Activated CD4-positive, alpha-beta memory T cell treated with anti-CD3 and anti-CD28 coated beads, Interleukin-2, amount 10 ng/mL, durations not matched to agents 7 days and 5 days (primary cell): ENCODE measurements around the gene NDUFAF5. TPM values are rescaled to one million over a fixed set of nuclear protein-coding genes. Genes with fewer than 3 reads are reported as not detected.

Experiments
- CTCF ChIA-PET: fragments of 350-600 bp; sonication (Branson Sonifier 250); formaldehyde crosslinking; loops from one replicate; lab custom pipeline; 2021; ENCODE audit warnings: antibody characterized with exemption, inconsistent platforms; lab: Charles Lee
- POLR2A ChIA-PET: fragments of 350-600 bp; sonication (Branson Sonifier 250); formaldehyde crosslinking; loops from one replicate; lab custom pipeline; 2021; ENCODE audit warnings: antibody characterized with exemption; lab: Charles Lee
- DNase-seq: peaks from one replicate; pipeline ENCODE4 v3.0.0-alpha.2; 2020
- H3K27ac Mint-ChIP-seq: one replicate; pipeline ENCODE4 v1.8.0; 2021; ENCODE audit warnings: mild to moderate bottlenecking, mixed read lengths
- H3K27me3 Mint-ChIP-seq: one replicate; pipeline ENCODE4 v1.8.0; 2021; ENCODE audit warnings: mixed read lengths
- H3K36me3 Mint-ChIP-seq: one replicate; pipeline ENCODE4 v1.8.0; 2021; ENCODE audit warnings: low read depth, mixed read lengths
- H3K4me1 Mint-ChIP-seq: one replicate; pipeline ENCODE4 v1.8.0; 2021; ENCODE audit warnings: mixed read lengths
- H3K4me3 Mint-ChIP-seq: one replicate; pipeline ENCODE4 v1.8.0; 2021; ENCODE audit warnings: mild to moderate bottlenecking, mixed read lengths
- H3K9me3 Mint-ChIP-seq: one replicate; pipeline ENCODE4 v1.8.0; 2021; ENCODE audit warnings: mixed read lengths
- total RNA-seq, 2 experiments: library from RNA; stranded (reverse); gene quantifications; one replicate each; pipeline ENCODE4 v1.2.3, GENCODE V29; 2021

Gene NDUFAF5
- total RNA-seq, 2 experiments from 2014 or later: 24.1 to 29.4 TPM

GRCh38 chr20:13839421-13840092, 54.7 kb downstream of the NDUFAF5 start:
- POLR2A ChIA-PET: no interaction called here

GRCh38 chr20:13840093-13840465, 55.3 kb downstream of the NDUFAF5 start:
- H3K4me1 Mint-ChIP-seq: no peaks in the 10 kb centered on the region
- no peaks in the 10 kb centered on the region for H3K9me3 Mint-ChIP-seq
- H3K27ac Mint-ChIP-seq: no peak overlapping the region
- no peak for DNase-seq
- H3K27me3 Mint-ChIP-seq: no peaks in the 10 kb centered on the region
- CTCF ChIA-PET: interaction anchor here (1.4 kb wide), 1 partner anchor 20 kb away, joined by 3 read pairs; no protein-coding TSS in a partner anchor
- POLR2A ChIA-PET: no interaction called here
- no peak overlapping the region for H3K4me3 Mint-ChIP-seq
- no peaks in the 10 kb centered on the region for H3K36me3 Mint-ChIP-seq

More at GRCh38 chr20:13839421-13840092, 54.7 kb downstream of the NDUFAF5 start:
- CTCF ChIA-PET: interaction anchor here (1.4 kb wide), 1 partner anchor 20 kb away, joined by 3 read pairs; no protein-coding TSS in a partner anchor
- no peak for DNase-seq
- no peaks in the 10 kb centered on the region for H3K4me1 Mint-ChIP-seq
- H3K4me3 Mint-ChIP-seq: no peak overlapping the region
- no peaks in the 10 kb centered on the region for H3K36me3 Mint-ChIP-seq
- H3K27me3 Mint-ChIP-seq: no peaks in the 10 kb centered on the region
- no peaks in the 10 kb centered on the region for H3K9me3 Mint-ChIP-seq
- H3K27ac Mint-ChIP-seq: no peak overlapping the region

- no peaks in the 10 kb centered on the region for H3K4me1 Mint-ChIP-seq
- no peak for DNase-seq
- H3K36me3 Mint-ChIP-seq: no peaks in the 10 kb centered on the region
- ChIA-PET CTCF (interaction anchor here (1.4 kb wide), 1 partner anchor 22 kb away, joined by 3 read pairs; no protein-coding TSS in a partner anchor), POLR2A (no interaction called here)
- H3K4me3 Mint-ChIP-seq: no peak overlapping the region
- H3K27ac Mint-ChIP-seq: no peak overlapping the region
- H3K27me3 Mint-ChIP-seq: no peaks in the 10 kb centered on the region
- H3K9me3 Mint-ChIP-seq: no peaks in the 10 kb centered on the region
Measured at GRCh38 chr20:13841206-13841605, 56.4 kb downstream of the NDUFAF5 start.

- no peaks in the 10 kb centered on the region for H3K36me3 Mint-ChIP-seq
- H3K4me3 Mint-ChIP-seq: no peak overlapping the region
- no peaks in the 10 kb centered on the region for H3K9me3 Mint-ChIP-seq
- H3K27me3 Mint-ChIP-seq: peaks cover 2% of the 10 kb centered on the region
- no peak overlapping the region for H3K27ac Mint-ChIP-seq
- no peak for DNase-seq
- CTCF ChIA-PET: no interaction called here
- POLR2A ChIA-PET: no interaction called here
- no peaks in the 10 kb centered on the region for H3K4me1 Mint-ChIP-seq
Measured at GRCh38 chr20:13844296-13844695, 59.5 kb downstream of the NDUFAF5 start.

- Mint-ChIP-seq H3K4me3 (no peak overlapping the region), H3K36me3 (no peaks in the 10 kb centered on the region), H3K27me3 (peaks cover 2% of the 10 kb centered on the region), H3K9me3 (no peaks in the 10 kb centered on the region), H3K4me1 (no peaks in the 10 kb centered on the region), H3K27ac (no peak overlapping the region)
- ChIA-PET CTCF (no interaction called here), POLR2A (no interaction called here)
- DNase-seq: no peak
Measured at GRCh38 chr20:13851279-13851678, 66.5 kb downstream of the NDUFAF5 start.

GRCh38 chr20:13852306-13852705, 67.5 kb downstream of the NDUFAF5 start:
- Mint-ChIP-seq H3K4me3 (no peak overlapping the region), H3K36me3 (no peaks in the 10 kb centered on the region), H3K27me3 (no peaks in the 10 kb centered on the region), H3K27ac (no peak overlapping the region), H3K9me3 (no peaks in the 10 kb centered on the region), H3K4me1 (no peaks in the 10 kb centered on the region)
- no peak for DNase-seq
- CTCF ChIA-PET: no interaction called here
- POLR2A ChIA-PET: no interaction called here

- H3K4me3 Mint-ChIP-seq: no peak overlapping the region
- no peaks in the 10 kb centered on the region for H3K27me3 Mint-ChIP-seq
- CTCF ChIA-PET: no interaction called here
- H3K27ac Mint-ChIP-seq: no peak overlapping the region
- no peaks in the 10 kb centered on the region for H3K36me3 Mint-ChIP-seq
- H3K9me3 Mint-ChIP-seq: no peaks in the 10 kb centered on the region
- H3K4me1 Mint-ChIP-seq: no peaks in the 10 kb centered on the region
- POLR2A ChIA-PET: no interaction called here
- DNase-seq: no peak
Measured at GRCh38 chr20:13855613-13856012, 70.8 kb downstream of the NDUFAF5 start.

GRCh38 chr20:13856354-13856753, 71.5 kb downstream of the NDUFAF5 start:
- CTCF ChIA-PET: no interaction called here
- Mint-ChIP-seq H3K9me3 (no peaks in the 10 kb centered on the region), H3K4me1 (no peaks in the 10 kb centered on the region), H3K27me3 (no peaks in the 10 kb centered on the region), H3K27ac (no peak overlapping the region), H3K4me3 (no peak overlapping the region), H3K36me3 (no peaks in the 10 kb centered on the region)
- DNase-seq: no peak
- POLR2A ChIA-PET: no interaction called here

GRCh38 chr20:13857304-13857703, 72.5 kb downstream of the NDUFAF5 start:
- CTCF ChIA-PET: no interaction called here
- no peak for DNase-seq
- no peaks in the 10 kb centered on the region for H3K4me1 Mint-ChIP-seq
- POLR2A ChIA-PET: no interaction called here
- H3K27ac Mint-ChIP-seq: no peak overlapping the region
- no peaks in the 10 kb centered on the region for H3K36me3 Mint-ChIP-seq
- H3K4me3 Mint-ChIP-seq: no peak overlapping the region
- H3K27me3 Mint-ChIP-seq: no peaks in the 10 kb centered on the region
- H3K9me3 Mint-ChIP-seq: no peaks in the 10 kb centered on the region

- Mint-ChIP-seq H3K4me1 (no peaks in the 10 kb centered on the region), H3K4me3 (no peak overlapping the region), H3K27ac (no peak overlapping the region), H3K36me3 (no peaks in the 10 kb centered on the region), H3K27me3 (no peaks in the 10 kb centered on the region), H3K9me3 (no peaks in the 10 kb centered on the region)
- ChIA-PET CTCF (no interaction called here), POLR2A (no interaction called here)
- no peak for DNase-seq
Measured at GRCh38 chr20:13857961-13858360, 73.1 kb downstream of the NDUFAF5 start.

GRCh38 chr20:13858439-13858838, 73.6 kb downstream of the NDUFAF5 start:
- Mint-ChIP-seq H3K4me1 (no peaks in the 10 kb centered on the region), H3K4me3 (no peak overlapping the region), H3K27me3 (no peaks in the 10 kb centered on the region), H3K9me3 (no peaks in the 10 kb centered on the region), H3K36me3 (no peaks in the 10 kb centered on the region), H3K27ac (no peak overlapping the region)
- DNase-seq: no peak
- CTCF ChIA-PET: no interaction called here
- POLR2A ChIA-PET: no interaction called here

GRCh38 chr20:13858871-13859270, 74.0 kb downstream of the NDUFAF5 start:
- Mint-ChIP-seq H3K36me3 (no peaks in the 10 kb centered on the region), H3K27me3 (no peaks in the 10 kb centered on the region), H3K27ac (no peak overlapping the region), H3K4me1 (no peaks in the 10 kb centered on the region), H3K9me3 (no peaks in the 10 kb centered on the region), H3K4me3 (no peak overlapping the region)
- DNase-seq: no peak
- ChIA-PET POLR2A (no interaction called here), CTCF (no interaction called here)

- Mint-ChIP-seq H3K27ac (no peak overlapping the region), H3K4me3 (no peak overlapping the region), H3K9me3 (no peaks in the 10 kb centered on the region), H3K4me1 (no peaks in the 10 kb centered on the region), H3K27me3 (no peaks in the 10 kb centered on the region), H3K36me3 (no peaks in the 10 kb centered on the region)
- ChIA-PET CTCF (no interaction called here), POLR2A (no interaction called here)
- no peak for DNase-seq
Measured at GRCh38 chr20:13862245-13862644, 77.4 kb downstream of the NDUFAF5 start.

- Mint-ChIP-seq H3K4me3 (no peak overlapping the region), H3K9me3 (no peaks in the 10 kb centered on the region), H3K27me3 (no peaks in the 10 kb centered on the region), H3K4me1 (no peaks in the 10 kb centered on the region), H3K27ac (no peak overlapping the region), H3K36me3 (no peaks in the 10 kb centered on the region)
- CTCF ChIA-PET: no interaction called here
- POLR2A ChIA-PET: no interaction called here
- DNase-seq: no peak
Measured at GRCh38 chr20:13863244-13863643, 78.4 kb downstream of the NDUFAF5 start.
